NK-92 (cell line): ENCODE measurements around the gene ARID2.

Experiments
- DNase-seq: peaks from one replicate; lab custom pipeline; 2025; ENCODE audit not compliant: unreplicated experiment; lab: John Stamatoyannopoulos, UW

Gene ARID2

DNA sequence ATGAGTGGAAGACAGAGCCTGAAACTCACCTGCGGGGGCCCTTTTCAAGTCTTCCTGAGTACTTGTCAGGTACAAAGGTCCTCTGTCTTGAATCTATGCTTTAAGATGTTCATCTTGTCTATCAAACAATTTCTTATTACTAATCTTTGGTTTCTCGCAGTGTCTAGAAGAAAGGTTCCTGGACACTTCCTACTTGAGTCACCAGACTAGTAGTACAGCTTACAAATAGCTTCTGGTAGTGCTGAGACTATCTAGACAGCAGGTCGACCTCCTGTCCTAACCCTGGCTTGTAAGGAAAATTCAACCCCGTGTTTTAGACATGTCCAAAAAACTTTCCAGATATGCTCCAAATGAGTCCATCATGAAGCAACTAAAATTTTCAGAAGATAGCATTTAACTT, 11.2 kb upstream of the ARID2 start:
- no peak for DNase-seq

DNA sequence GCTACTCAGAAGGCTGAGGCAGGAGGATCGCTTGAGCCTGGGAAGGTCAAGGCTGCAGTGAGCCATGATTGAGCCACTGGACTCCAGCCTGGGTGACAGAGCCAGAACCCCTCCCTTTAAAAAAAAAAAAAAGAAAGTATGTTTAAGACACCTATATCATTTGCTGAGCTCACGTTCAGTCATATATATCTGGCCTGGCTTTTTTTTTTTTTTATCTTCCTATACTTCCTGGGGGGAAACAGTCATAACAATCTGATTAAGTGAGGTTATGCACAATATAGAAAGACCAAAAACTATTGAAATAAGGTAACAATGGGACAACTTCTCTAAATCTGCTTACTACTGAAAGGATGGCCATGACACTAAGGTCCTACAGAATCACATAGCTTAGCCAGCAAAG, 9.4 kb upstream of the ARID2 start:
- no peak for DNase-seq

DNA sequence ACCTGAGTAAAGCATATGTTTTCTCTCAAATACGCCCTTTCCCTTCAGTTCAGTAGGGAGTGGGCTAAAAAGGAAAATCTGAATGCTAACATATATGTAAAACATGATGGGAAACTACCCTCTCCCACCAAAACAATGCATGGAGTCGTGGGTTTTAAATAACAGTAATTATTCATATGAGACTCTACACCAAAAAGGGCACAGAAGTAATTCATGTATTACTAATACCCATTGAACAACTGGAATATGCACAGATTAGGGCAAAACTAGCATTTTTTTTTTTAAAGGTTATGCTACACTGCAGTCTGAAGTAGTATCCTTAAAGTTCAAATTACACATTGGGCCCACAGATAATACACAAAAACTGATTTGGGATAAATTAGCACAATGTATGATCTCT, 8.1 kb upstream of the ARID2 start:
- no peak for DNase-seq

DNA sequence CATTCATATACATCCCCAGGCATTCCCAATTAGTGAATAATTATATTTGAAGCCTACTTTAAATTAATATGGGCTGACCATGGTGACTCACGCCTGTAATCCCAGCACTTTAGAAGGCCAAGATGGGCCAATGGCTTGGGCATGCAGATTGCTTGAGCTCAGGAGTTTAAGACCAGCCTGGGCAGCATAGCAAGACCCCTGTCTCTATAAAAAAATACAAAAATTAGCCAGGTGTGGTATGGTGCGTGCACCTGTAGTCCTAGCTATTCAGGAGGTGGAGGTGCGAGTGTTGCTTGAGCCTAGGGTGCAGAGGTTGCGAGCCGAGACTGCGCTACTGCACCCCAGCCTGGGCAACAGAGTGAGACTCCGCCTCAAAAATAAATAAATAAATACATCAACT, 7.6 kb upstream of the ARID2 start:
- DNase-seq = no peak

- DNase-seq = no peak
Observed at GRCh38 chr12:45725631-45726602, 3.6 kb upstream of the ARID2 start.

GRCh38 chr12:45726603-45727300, 2.8 kb upstream of the ARID2 start:
- no peak for DNase-seq

DNA sequence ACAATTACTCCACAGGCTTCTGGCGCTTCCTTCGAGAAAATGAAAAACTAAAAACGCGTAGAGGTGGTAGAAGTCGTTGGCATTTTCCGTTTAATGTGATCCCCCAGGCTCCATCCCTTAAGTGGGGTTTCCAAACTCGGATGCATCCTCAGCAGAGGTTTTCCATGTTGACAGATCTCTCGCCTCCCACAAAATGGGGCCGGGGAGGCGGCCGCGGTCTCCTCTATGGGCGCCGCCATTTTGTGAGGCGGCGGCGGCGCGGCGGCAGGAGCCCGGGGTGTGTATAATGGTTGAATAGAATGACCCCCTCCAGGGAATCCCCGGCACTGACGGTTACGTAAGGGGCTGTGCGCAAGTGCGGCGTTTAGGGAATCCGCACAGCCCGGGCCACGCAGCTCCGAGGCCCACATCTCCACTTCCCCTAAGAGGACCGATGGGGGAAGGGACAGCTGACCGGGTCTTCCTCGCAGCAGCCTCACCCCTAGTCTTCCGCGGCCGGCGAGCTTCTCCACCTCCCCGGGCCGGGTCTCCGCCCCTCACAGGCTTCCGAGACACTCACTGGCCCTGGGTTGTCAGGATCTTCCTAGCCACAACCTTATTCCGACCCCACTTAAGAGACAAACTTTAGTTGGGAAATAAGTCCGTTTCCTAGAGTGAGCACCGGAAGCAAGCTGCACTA, 2.1 kb upstream of the ARID2 start:
- peak; percentile 38 for DNase-seq

DNA sequence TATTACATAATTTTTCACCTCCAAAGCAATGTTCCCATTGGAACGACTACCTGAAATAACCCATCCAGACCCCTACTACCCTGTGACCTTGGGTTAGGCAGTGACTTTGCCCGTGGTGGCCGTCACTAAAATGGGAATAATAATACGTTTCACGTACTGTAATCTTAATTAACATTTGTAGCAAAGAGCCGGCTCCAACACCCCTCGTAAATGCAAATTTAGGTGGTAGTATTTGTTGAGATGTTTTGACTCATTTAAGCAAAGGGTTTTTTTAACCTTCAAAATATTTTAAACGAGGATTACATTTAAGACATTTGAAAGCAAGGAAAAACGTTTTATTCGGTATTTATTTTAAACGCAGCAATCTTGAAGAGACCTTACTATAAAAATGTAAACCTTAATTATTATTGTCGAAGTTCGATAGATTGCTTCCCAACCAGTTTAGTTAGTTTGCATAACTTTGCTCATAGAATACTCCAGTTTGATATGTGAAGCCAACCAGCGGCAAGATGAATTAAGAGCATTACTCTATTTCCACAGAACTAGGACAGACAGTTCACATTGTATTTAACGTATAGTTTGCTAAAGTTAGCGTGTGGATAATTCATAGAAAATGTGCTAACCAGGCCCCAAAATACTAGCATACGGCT, 1.4 kb upstream of the ARID2 start:
- DNase-seq = no peak

GRCh38 chr12:45728630-45729232, 775 bp upstream of the ARID2 start:
- DNase-seq = peak; percentile 87

- DNase-seq = no peak
Observed at GRCh38 chr12:45730084-45730347, 510 bp downstream of the ARID2 start.

GRCh38 chr12:45730348-45731189, 1.1 kb downstream of the ARID2 start:
- no peak for DNase-seq

- no peak for DNase-seq
Observed at GRCh38 chr12:45731190-45731775, 1.8 kb downstream of the ARID2 start.

- DNase-seq = no peak
Observed at GRCh38 chr12:45732250-45732649, 2.7 kb downstream of the ARID2 start.

DNA sequence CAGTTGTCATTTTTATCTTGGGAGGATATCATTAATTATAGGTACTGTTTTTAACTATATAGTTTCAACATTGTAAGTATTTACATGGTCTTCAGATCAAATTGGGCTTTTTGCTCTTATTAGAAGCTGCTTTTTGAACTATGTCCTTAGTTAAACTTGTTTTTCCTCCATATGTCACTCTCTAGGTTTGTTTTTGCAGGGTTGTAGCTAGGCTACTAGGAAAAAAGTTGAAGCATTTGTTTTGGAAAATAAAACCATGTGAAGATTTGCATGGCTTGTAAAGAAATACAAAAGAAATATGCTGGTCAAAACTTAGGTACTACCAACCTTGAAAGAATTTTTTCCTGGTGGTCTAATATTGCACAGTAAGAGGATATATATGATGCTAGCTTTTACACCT, 3.4 kb downstream of the ARID2 start:
- no peak for DNase-seq

DNA sequence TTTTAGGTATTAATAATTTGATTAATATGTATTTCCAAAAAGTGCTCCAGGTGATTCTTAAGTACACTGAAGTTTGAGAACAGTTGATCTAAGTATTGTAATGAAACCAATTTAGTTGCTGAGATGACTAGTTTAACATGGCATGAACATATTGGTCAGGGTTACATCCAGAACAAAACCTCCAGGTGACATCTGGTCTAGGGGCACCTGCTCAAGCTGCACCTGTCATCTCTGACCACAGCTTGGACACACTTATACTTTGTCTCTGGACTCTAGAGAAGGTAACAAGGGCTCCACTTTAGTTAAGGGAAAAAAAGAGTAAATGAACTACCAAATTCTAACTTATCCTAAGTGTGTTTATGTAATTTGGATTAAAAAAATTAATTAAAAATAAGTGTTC, 8.1 kb downstream of the ARID2 start:
- no peak for DNase-seq

DNA sequence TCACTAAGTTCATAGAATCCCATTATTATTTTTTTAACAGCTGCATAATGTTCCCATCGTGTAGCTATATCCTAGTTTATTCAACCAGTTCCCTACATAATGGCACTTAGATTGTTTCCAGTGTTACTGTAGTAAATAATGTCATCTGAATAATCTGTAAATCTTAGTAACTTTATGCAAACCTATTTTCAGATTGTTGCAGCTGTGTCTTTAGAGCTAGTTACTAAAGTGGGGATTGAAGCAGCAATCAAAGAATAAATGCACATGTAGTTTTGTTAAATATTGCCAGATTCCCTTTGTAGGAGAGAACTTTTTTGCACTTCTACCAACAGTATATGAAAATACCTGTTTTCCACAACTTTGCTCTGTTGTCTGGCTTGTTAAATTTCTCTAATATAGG, 13.1 kb downstream of the ARID2 start:
- no peak for DNase-seq

- no peak for DNase-seq
Observed at GRCh38 chr12:45743247-45743646, 13.7 kb downstream of the ARID2 start.

GRCh38 chr12:45745861-45746277, 16.4 kb downstream of the ARID2 start:
- no peak for DNase-seq

DNA sequence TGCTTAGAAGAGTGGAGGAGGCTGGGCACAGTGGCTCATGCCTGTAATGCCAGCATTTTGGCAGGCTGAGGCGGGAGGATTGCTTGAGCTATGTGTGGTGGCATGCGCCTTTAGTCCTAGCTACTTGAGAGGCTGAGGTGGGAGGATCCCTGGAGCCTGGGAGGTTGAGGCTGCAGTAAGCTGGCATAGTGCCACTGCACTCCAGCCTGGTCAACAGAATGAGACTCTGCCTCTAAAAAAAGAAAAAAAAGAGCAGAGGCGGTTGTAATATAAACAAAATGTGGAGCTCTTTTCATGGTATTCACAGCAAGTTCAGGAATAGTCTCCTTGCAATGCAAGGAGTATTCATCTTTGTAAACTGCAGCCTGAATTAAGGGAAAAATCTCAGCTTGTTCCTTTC, 27.2 kb downstream of the ARID2 start:
- no peak for DNase-seq

DNA sequence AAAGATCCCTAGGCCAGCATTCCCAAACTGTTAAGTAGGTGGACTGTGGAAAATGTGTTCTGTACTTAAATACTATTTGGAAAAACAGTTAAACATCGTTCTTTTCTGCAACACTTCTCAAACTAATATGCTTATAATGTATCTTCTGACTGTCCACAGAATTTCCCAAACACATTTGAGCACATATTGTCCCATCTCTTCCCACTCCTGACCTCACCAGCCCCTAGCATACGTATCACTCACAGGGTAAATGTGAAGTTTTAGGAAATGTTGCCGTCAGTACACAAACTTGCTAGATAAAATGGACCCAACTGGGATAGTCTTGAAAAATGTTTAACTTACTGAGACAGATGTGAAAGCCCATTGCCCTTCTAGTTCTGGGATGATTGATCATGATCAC, 27.7 kb downstream of the ARID2 start:
- no peak for DNase-seq
